GM19351 (cell line): ENCODE measurements around the gene NLGN2.

Experiments
- ATAC-seq: cut with Tn5 transposase; IDR thresholded peaks from one replicate; pipeline ENCODE4 v1.9.1; 2021; ENCODE audit warnings: mild to moderate bottlenecking, moderate library complexity; ENCODE audit not compliant: unreplicated experiment

Gene NLGN2

DNA sequence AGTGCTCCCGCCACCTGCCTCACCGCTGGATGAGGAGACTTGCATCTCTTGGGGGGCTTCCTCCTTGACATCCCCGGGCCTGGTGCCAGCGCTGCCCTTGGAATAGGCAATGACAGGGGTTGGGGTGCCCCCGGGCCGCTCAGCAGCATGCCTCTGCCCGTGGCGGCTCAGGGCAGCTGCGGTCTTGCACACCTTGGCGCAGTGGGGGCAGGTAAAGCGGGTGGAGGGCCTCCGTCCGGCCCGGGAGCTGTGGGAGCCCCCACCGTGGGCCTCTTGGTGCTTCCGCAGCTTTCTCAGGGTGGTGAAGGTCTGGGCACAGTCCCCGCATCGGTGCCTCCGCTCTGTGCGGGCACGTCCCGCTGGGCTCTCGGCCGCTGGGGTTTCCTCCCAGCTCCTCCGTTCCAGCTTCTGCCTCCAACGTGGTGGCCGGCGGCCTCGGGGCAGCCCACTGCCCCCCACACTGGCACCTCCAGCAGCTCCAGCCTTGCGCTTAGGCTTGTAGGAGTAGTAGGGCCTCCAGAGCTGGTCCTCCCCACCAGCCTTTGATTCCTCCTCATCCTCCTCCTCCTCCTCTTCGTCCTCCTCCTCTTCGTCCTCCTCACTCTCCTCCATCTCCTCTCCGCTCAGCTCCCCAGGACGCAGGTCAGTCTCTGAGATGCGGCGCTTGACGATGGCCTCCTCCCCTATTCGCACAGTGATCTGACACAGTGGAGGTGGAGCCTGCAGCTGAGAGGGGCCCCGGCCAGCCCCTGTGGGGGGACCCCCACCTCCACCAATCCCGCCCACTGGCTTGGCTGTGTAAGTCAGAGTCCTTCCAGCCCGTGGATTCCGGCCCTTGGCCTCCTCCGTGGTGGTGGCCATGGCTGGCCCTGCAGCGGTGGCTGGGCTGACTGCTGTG, 55.1 kb downstream of the NLGN2 start:
- ATAC-seq: no peak

DNA sequence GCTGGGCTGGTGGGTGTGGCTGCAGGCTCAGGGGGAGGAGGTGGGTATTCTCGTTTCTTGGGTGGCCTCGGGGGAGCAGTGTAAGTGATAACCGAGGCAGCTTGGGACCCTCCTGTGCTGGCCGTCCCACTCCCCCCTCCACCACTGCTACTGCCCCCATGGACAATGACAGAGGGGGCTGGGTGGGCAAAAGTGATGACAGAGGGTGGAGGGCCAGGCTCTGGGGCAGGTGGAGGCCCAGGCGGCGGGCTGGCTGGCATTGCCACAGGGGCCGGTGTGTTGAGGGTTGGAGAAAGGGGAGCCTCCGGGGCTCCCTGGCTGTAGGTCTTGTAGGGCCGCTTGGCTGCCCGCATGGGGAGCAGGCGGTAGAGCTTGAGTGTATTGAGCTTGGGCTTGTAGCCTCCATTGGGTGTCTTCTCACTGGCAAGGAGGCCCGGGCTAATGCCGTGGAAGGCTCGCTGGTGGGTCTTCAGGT, 55.8 kb downstream of the NLGN2 start:
- no peak for ATAC-seq

DNA sequence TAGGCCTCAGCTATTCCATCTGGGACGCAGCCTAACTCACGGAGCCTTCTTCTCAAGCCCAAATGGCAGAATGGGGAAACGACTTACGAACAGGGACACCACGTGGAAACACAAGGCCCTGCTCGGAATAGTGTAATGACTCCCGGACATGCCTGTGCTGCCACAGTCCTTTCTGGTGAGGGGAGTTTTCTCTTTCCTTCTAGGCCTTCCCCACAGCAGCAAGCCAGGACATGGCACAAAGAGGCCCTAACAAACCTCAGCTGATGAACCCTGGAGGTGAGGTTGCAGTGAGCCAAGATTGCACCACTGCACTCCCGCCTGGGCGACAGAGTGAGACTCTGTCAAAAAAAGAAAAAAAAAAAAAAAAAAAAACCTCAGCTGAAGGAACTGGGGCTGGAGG, 56.4 kb downstream of the NLGN2 start:
- no peak for ATAC-seq

DNA sequence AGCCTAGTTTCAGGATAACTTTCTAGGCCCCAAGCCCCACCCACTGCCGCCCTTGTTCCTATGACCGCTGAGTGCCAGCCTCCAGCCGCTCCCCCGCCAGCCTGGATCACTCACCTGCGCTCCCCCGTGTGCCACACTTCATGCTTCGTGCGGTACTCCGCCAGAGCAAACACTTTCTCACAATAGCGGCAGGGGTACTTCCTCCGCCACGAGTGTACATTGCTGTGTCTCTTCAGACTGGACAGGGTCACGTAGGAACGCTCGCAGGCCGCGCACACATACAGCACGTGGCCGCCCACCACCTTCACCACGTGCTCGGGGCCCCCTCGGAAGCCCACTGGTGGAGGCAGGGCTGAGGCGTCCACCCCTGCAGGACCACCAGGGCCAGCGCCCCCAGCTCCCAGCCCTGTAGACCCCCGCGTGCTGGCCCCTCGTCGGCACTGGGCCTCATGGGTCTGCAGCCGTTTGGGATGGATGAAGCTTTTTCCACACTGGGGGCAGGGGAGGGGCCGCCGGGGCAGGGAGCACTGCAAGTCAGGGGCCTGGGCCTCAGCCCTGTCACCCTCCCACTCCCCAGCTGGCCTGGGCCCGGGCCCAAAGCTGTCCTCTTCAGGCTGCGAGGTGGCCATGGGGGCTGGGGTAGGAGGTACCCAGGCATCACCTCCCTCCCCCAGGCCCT, 58.1 kb downstream of the NLGN2 start:
- no peak for ATAC-seq

DNA sequence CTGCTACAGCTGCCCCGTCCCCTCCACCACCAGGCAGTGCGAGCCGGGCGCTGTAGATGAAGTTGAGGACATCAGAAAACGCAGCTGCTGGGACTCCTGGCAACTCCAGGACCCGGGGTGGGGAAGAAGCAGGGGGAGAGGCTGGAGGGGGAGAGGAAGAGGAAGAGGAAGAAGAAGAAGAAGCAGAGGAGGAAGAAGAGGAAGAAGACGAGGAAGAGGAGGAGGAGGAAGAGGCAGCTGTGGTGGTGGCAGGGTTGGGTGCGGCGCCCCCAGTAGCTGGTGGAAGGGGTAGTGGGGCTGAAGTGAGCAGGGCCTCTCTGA, 58.6 kb downstream of the NLGN2 start:
- no peak for ATAC-seq

DNA sequence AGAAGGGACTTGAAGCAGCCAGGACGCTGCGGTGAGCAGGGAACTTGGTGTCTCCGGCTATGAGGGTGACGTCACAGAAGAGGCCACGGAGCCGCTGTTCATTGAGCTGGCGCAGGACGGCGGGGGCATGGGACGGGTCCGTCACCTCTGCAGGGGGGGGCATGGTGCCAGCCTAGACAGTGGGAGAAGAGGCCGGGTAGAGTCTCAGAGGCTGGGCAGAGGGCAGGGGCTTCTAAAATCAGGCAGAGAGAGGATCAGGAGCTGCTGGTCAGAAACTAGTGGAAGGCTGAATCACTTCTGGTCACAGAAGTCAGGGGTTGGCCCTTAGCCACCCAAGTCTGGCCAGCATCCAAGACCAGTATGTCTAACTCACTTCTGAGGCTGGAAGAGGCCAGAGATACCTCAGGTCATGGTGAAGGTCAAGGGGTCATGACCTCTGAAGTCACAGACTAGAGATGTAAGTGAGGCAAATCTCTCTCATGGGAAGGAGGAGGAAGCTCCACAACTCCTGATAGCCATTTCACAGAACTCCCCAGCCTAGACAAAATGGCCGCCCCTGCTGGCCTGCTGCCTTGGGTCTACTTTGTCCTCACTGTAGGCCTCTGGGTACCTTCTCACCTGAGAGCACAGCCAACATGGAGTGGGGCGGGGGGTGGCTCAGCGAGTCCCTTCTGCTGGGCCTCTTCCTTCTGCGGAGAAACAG, 59.1 kb downstream of the NLGN2 start:
- ATAC-seq: no peak

DNA sequence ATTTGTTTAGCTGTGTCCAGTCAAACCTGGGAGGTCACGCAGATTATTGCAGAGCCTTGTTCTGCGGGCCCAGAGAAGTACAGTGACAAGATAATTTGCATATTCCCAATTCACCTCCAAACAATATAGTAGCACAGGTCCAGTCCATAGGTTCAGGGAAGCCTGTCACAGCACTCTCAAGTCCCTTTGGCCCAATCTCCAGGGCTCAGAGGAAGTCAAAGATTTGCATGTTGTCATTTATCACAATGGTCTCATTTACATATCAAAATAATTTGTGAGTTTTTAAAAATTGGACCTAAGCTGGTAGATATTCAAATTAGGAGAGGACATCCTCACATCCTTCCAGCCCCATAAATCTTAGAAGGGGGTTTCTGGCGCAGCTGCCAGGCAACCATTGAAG, 59.9 kb downstream of the NLGN2 start:
- ATAC-seq: no peak

DNA sequence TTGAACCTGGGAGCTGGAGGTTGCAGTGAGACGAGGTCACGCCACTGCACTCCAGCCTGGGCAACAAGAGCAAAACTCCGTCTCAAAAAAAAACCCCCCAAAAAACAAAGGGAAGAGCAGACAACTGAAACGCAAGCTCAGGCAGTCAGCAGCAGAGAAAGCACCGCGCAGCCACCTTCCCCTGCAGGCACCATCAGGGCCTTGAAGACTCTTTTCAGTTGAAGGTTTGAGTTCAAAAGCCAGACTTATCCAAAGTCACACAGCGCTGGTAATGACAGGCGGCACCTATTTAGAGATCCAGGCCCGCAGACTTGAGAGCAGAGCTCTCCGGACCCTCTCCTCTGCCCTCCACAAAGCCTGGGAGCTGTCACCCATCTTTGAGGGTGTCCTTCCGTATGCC, 60.6 kb downstream of the NLGN2 start:
- ATAC-seq: no peak

DNA sequence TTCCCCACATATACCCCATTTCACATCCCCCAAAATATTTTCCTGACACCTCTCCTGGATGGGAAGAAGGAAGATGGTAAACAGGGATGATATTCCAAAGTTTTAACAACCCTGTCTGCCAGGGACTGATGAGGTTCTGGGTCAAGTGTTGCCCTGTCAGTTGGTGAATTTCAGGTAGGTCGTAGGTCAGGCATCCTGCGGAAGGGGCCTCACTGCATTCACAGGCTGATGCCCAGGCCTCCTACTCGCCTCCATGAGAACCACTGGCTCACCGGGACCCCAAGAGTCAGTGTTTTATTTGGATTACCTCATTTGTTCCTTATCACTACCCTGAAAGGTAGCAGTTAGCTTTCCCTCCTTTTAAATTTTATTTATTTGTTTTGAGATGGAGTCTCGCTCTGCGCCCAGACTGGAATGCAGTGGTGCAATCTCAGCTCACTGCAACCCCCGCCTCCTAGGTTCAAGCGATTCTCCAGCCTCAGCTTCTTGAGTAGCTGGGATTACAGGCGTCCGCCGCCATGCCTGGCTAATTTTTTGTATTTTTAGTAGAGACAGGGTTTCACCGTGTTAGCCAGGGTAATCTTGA, 61.3 kb downstream of the NLGN2 start:
- ATAC-seq: no peak
